ENCODE data around the gene ABCB1.

ABCB1 gene

DNA sequence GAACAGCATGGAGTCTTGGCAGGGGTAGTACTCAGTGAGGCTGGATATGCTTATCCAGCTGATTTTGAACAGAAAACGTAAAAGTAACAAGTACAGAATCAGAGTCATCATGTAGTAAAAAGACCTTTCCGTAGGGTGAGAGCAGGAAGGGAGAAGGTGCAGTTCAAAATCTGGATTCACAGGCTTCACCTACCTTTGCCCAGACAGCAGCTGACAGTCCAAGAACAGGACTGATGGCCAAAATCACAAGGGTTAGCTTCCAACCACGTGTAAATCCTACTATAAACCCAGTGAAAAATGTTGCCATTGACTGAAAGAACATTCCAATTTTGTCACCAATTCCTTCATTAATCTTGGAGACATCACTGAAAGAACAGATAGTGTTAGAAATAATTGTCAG lies 34.8 kb downstream of the ABCB1 start:
- TF ChIP-seq ZNF610 (tag by site-specific recombination; IDR thresholded peaks at IDR 0.05; ENCODE audit: borderline replicate concordance): no peak
- TF ChIP-seq ZNF146 (tag by site-specific recombination; IDR thresholded peaks at IDR 0.05): no peak
- no peak for TF ChIP-seq ZNF549 (tag by site-specific recombination; IDR thresholded peaks at IDR 0.05)
- TF ChIP-seq ZBTB48 (tag by site-specific recombination; IDR thresholded peaks at IDR 0.05): no peak
- no peak for TF ChIP-seq ZNF354C (tag by site-specific recombination; IDR thresholded peaks at IDR 0.05; ENCODE audit: borderline replicate concordance, low read depth)
- TF ChIP-seq ZNF76 (tag by site-specific recombination; IDR thresholded peaks at IDR 0.05; ENCODE audit: borderline replicate concordance, low read depth): no peak
- TF ChIP-seq ZNF510 (tag by site-specific recombination; IDR thresholded peaks at IDR 0.05; ENCODE audit: insufficient replicate concordance): no peak
- TF ChIP-seq, protein P1, sequence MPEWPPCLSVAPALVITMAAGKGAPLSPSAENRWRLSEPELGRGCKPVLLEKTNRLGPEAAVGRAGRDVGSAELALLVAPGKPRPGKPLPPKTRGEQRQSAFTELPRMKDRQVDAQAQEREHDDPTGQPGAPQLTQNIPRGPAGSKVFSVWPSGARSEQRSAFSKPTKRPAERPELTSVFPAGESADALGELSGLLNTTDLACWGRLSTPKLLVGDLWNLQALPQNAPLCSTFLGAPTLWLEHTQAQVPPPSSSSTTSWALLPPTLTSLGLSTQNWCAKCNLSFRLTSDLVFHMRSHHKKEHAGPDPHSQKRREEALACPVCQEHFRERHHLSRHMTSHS (tag by site-specific recombination; IDR thresholded peaks at IDR 0.05): no peak
- TF ChIP-seq ZNF830 (tag by site-specific recombination; IDR thresholded peaks at IDR 0.05; ENCODE audit: low read depth): no peak
- TF ChIP-seq ZNF391 (tag by site-specific recombination; IDR thresholded peaks at IDR 0.05; ENCODE audit: borderline replicate concordance, low read depth): no peak
- no peak for TF ChIP-seq ZNF19 (tag by site-specific recombination; IDR thresholded peaks at IDR 0.05; ENCODE audit: low read depth)
- TF ChIP-seq ZNF530 (tag by site-specific recombination; IDR thresholded peaks at IDR 0.05; ENCODE audit: low read depth): no peak
- no peak for TF ChIP-seq ZNF140 (tag by site-specific recombination; IDR thresholded peaks at IDR 0.05)
- TF ChIP-seq MEIS1 (CRISPR knock-in tag; IDR thresholded peaks at IDR 0.05; ENCODE audit: borderline replicate concordance): no peak
- no peak for TF ChIP-seq GLIS2 (tag by site-specific recombination; IDR thresholded peaks at IDR 0.05)
- no peaks in the 10 kb centered on the region for H3K9me3 ChIP-seq (ENCODE audit: control insufficient read depth, insufficient read depth, low read depth, low read length)
- H3K27ac ChIP-seq (ENCODE audit: extremely low read depth, low read depth, low read length): no peak overlapping the region
- no peaks in the 10 kb centered on the region for H3K36me3 ChIP-seq (ENCODE audit: control insufficient read depth in 2 of 2, insufficient read depth in 1 of 2, low read length in 2 of 2)
- POLR2A ChIA-PET: no interaction called here
- no peak overlapping the region for H3K4me3 ChIP-seq (ENCODE audit: low read depth, low read length)
- CTCF ChIA-PET: interaction anchor here (0.6 kb wide), 1 partner anchor 230 kb away, joined by 3 read pairs; no protein-coding TSS in a partner anchor
- H3K4me1 ChIP-seq (ENCODE audit: control insufficient read depth, insufficient read depth, low read length): no peaks in the 10 kb centered on the region

DNA sequence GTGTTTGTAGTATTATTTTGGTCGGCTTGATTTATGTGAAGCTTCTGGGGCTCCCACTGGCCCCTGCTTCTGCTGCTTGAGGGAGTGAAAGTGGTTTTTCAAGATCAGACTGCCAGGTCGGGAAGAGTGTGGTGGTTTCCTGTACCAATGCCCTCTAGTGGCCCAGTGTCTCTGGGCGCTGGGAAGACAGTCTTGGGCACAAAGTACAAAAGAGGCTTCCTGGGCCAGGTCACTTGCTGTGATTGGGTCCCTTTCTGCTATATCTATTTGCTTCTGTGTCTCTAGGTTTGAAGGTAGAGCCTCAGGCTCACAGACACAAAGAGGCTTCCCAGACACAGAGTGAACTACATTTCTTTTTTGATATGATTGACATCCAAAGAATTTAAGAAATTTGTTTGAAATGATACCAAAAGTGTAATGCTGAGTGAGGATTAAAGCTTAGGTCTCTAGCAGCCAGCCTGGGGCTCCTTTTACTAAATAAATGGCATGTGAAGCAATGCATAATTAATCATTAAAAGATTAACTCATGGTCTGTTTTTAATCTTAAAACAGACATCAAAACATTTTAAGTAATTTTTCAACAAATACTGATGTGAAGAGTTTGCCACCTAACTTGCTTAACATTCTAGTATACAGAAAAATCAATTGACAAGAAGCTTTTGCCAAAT lies 36.3 kb downstream of the ABCB1 start:
- CTCF ChIA-PET: interaction anchor here (0.5 to 1.7 kb wide), 6 partner anchors 9 to 660 kb away, joined by 3 to 8 read pairs (median 3); partner anchors contain the start of gene ABCB1

DNA sequence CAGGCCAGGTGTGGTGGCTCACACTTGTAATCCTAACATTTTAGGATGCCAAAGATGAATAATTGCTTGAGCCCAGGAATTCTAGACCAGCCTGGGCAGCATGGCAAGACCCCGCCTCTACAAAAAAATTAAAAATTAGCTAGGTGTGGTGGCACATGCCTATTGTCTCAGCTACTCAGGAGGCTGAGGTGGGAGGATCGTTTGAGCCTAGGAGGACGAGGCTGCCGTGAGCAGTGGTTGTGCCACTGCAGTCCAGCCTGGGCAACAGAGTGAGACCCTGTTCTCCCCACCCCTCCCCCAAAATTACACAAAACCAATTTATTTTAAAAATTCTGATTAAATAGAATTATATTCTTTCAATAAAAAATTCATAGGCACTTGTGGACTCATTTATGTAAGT lies 39.0 kb downstream of the ABCB1 start:
- CTCF ChIA-PET: no interaction called here
- POLR2A ChIA-PET: no interaction called here
- Histone ChIP-seq H3K4me3 (ENCODE audit: low read depth, low read length) (no peak overlapping the region), H3K36me3 (ENCODE audit: control insufficient read depth in 2 of 2, insufficient read depth in 1 of 2, low read length in 2 of 2) (no peaks in the 10 kb centered on the region), H3K4me1 (ENCODE audit: control insufficient read depth, insufficient read depth, low read length) (no peaks in the 10 kb centered on the region), H3K27ac (ENCODE audit: extremely low read depth, low read depth, low read length) (no peak overlapping the region), H3K9me3 (ENCODE audit: control insufficient read depth, insufficient read depth, low read depth, low read length) (no peaks in the 10 kb centered on the region)
- no peak for TF ChIP-seq GLI4 (tag by site-specific recombination; IDR thresholded peaks at IDR 0.05)
- no peak for TF ChIP-seq ZNF558 (tag by site-specific recombination; IDR thresholded peaks at IDR 0.05)
- TF ChIP-seq SETDB1 (IDR thresholded peaks at IDR 0.05; ENCODE audit: insufficient read length, low read length): no peak
- no peak for TF ChIP-seq ZNF707 (tag by site-specific recombination; IDR thresholded peaks at IDR 0.05)
- TF ChIP-seq GLI2 (tag by site-specific recombination; IDR thresholded peaks at IDR 0.05; ENCODE audit: borderline replicate concordance, low read depth): no peak

More for the DNA sequence above, 36.3 kb downstream of the ABCB1 start:
- Histone ChIP-seq H3K27ac (ENCODE audit: extremely low read depth, low read depth, low read length) (no peak overlapping the region), H3K4me3 (ENCODE audit: low read depth, low read length) (no peak overlapping the region), H3K9me3 (ENCODE audit: control insufficient read depth, insufficient read depth, low read depth, low read length) (no peaks in the 10 kb centered on the region), H3K4me1 (ENCODE audit: control insufficient read depth, insufficient read depth, low read length) (no peaks in the 10 kb centered on the region), H3K36me3 (ENCODE audit: control insufficient read depth in 2 of 2, insufficient read depth in 1 of 2, low read length in 2 of 2) (no peaks in the 10 kb centered on the region)
- POLR2A ChIA-PET: no interaction called here
- TF ChIP-seq, protein P2, sequence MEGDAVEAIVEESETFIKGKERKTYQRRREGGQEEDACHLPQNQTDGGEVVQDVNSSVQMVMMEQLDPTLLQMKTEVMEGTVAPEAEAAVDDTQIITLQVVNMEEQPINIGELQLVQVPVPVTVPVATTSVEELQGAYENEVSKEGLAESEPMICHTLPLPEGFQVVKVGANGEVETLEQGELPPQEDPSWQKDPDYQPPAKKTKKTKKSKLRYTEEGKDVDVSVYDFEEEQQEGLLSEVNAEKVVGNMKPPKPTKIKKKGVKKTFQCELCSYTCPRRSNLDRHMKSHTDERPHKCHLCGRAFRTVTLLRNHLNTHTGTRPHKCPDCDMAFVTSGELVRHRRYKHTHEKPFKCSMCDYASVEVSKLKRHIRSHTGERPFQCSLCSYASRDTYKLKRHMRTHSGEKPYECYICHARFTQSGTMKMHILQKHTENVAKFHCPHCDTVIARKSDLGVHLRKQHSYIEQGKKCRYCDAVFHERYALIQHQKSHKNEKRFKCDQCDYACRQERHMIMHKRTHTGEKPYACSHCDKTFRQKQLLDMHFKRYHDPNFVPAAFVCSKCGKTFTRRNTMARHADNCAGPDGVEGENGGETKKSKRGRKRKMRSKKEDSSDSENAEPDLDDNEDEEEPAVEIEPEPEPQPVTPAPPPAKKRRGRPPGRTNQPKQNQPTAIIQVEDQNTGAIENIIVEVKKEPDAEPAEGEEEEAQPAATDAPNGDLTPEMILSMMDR (tag by site-specific recombination; IDR thresholded peaks at IDR 0.05): 0 out of 2 replicates have a peak, but pooled peaks have one; percentile 29
- no peak for TF ChIP-seq ZNF677 (tag by site-specific recombination; IDR thresholded peaks at IDR 0.05)
- no peak for TF ChIP-seq OSR2 (tag by site-specific recombination; IDR thresholded peaks at IDR 0.05)
